Measurements from ENCODE around the gene UBE2C. TPM values are rescaled to one million over a fixed set of nuclear protein-coding genes. Genes with fewer than 3 reads are reported as not detected.

The UBE2C gene
- total RNA-seq, 6 experiments from 2014 or later = 0.66 to 5.8 (median 3.7) TPM; not detected in 1

Small RNA genes lying within 50 kb of the gene (small RNA-seq; reads per million reads assigned to genes)
- gene RNU6ATAC38P = 0 reads per million in 2 experiments

Other genes starting within 250 kb of the UBE2C start
- not detected for gene WFDC8, start 233.4 kb upstream of the UBE2C start, total RNA-seq
- not detected for gene WFDC10A, start 182.9 kb upstream of the UBE2C start, total RNA-seq
- gene WFDC9, start 181.4 kb upstream of the UBE2C start, total RNA-seq = not detected
- not detected for gene WFDC11, start 142.4 kb upstream of the UBE2C start, total RNA-seq
- not detected for gene WFDC13, start 110.6 kb upstream of the UBE2C start, total RNA-seq
- gene WFDC10B, start 107.6 kb upstream of the UBE2C start, total RNA-seq = not detected
- not detected for gene SPINT4, start 90.3 kb upstream of the UBE2C start, total RNA-seq
- gene WFDC3, start 20.8 kb upstream of the UBE2C start, total RNA-seq = under 1 TPM in 2 of 6 experiments, not detected in 4; 0.49 to 0.73 TPM
- 10 to 100 TPM in 3 of 6 experiments, 1 to 10 TPM in 3; 7.5 to 15.7 (median 11.3) TPM for gene DNTTIP1, start 20.7 kb upstream of the UBE2C start, total RNA-seq
- gene TNNC2, start 14.7 kb downstream of the UBE2C start, total RNA-seq = 1 to 10 TPM in 1 of 6 experiments, under 1 TPM in 2, not detected in 3; 0.37 to 3.5 (median 0.86) TPM
- gene SNX21, start 21.2 kb downstream of the UBE2C start, total RNA-seq = 10 to 100 TPM in 2 of 6 experiments, 1 to 10 TPM in 4; 3.4 to 21.8 (median 6.8) TPM
- 10 to 100 TPM; 13.9 to 32.1 (median 19.4) TPM for gene ACOT8, start 44.7 kb downstream of the UBE2C start, total RNA-seq
- gene ZSWIM3, start 45.0 kb downstream of the UBE2C start, total RNA-seq = 1 to 10 TPM; 1.7 to 2.7 (median 1.9) TPM
- gene ZSWIM1, start 68.6 kb downstream of the UBE2C start, total RNA-seq = 1 to 10 TPM; 2.4 to 3.3 (median 3.1) TPM
- 1 to 10 TPM in 5 of 6 experiments, under 1 TPM in 1; 0.50 to 3.2 (median 2.0) TPM for gene SPATA25, start 75.0 kb downstream of the UBE2C start, total RNA-seq
- 1 to 10 TPM; 3.6 to 8.8 (median 5.4) TPM for gene NEURL2, start 78.6 kb downstream of the UBE2C start, total RNA-seq
- 100 to 1,000 TPM in 3 of 6 experiments, 10 to 100 TPM in 3; 54.4 to 194 (median 134) TPM for gene CTSA, start 78.7 kb downstream of the UBE2C start, total RNA-seq
- gene PLTP, start 99.5 kb downstream of the UBE2C start, total RNA-seq = 10 to 100 TPM in 5 of 6 experiments, 1 to 10 TPM in 1; 9.6 to 70.2 (median 35.6) TPM
- 10 to 100 TPM in 2 of 6 experiments, 1 to 10 TPM in 4; 7.8 to 12.1 (median 9.5) TPM for gene PCIF1, start 122.0 kb downstream of the UBE2C start, total RNA-seq
- gene ZNF335, start 159.6 kb downstream of the UBE2C start, total RNA-seq = 1 to 10 TPM; 6.5 to 9.3 (median 7.8) TPM
- 1 to 10 TPM in 4 of 6 experiments, under 1 TPM in 2; 0.61 to 2.4 (median 1.3) TPM for gene MMP9, start 196.3 kb downstream of the UBE2C start, total RNA-seq
- under 1 TPM in 3 of 6 experiments, not detected in 3; 0.32 to 0.91 (median 0.64) TPM for gene SLC12A5, start 216.6 kb downstream of the UBE2C start, total RNA-seq

All from right lobe of liver (tissue), 5 donors.